ENCODE measurements around the gene TNPO2.
"Not testable (repeated sequence)": the region's sequence is repeated elsewhere in the genome, so short reads cannot be mapped to it uniquely, and the experiment has no call there.

The TNPO2 gene

DNA sequence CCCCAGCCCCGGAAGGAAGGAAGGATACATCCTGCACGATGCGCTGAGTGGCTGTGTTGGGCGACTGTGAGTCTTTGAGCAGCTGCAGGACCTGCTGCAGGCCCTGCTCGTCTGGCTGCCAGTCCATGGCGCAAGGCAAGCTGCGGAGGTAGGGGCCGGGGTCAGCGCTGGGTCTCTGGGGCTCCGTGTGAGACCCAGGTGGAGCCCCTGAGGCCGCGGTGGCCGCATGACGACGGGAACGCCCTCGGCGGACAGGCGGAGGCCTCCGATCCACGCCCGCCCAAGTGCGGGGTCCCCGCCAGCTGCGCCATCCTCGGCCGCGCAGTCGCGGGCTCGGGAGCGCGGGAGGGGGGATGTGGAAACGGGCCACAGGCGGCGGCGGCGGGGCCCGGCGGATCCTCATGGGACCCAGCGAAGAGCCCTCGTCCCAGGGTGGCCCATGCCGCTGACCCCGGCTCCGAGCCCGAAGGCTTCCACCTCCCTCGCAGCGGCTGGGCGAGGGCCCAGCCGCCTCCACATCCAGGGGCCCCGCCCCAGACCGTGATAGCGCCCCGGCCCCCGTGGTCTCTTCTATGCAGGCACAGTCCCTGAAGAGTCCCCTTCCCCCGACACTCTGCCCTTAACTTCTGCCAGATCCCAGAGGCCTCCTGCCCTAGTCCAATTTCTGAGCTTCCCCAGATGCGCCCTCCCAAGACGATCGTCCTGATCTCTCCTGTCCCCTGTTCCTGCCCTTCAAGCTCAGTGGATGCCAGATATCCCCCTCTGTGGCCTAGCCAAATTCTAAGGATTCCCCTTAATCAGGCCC lies 2.7 kb downstream of the TNPO2 start:
- TF ChIP-seq, protein P1, sequence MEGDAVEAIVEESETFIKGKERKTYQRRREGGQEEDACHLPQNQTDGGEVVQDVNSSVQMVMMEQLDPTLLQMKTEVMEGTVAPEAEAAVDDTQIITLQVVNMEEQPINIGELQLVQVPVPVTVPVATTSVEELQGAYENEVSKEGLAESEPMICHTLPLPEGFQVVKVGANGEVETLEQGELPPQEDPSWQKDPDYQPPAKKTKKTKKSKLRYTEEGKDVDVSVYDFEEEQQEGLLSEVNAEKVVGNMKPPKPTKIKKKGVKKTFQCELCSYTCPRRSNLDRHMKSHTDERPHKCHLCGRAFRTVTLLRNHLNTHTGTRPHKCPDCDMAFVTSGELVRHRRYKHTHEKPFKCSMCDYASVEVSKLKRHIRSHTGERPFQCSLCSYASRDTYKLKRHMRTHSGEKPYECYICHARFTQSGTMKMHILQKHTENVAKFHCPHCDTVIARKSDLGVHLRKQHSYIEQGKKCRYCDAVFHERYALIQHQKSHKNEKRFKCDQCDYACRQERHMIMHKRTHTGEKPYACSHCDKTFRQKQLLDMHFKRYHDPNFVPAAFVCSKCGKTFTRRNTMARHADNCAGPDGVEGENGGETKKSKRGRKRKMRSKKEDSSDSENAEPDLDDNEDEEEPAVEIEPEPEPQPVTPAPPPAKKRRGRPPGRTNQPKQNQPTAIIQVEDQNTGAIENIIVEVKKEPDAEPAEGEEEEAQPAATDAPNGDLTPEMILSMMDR (IDR thresholded peaks at IDR 0.05; ENCODE audit: low read depth, low read length, missing control alignments), result no peak
- no peak for DNase-seq (ENCODE audit: extremely low read depth, low read depth)
- peak overlapping the region; percentile 74 for H3K4me3 ChIP-seq (replicated peaks; ENCODE audit: low read depth, low read length)

DNA sequence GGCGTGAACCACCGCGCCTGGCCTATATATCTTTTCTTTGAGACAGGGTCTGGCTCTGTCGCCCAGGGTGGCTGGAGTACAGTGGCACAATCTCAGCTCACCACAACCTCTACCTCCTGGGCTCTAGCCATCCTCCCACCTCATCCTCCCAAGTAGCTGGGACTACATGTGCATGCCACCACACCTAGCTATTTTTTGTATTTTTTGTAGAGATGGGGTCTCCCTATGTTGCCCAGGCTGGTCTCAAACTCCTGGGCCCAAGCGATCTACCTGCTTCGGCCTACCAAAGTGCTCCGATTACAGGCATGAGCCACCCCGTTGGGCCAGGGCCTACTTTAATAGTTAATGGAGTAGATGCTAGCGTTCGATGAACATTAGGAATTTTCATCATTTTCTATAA lies 3.4 kb downstream of the TNPO2 start:
- H3K4me3 ChIP-seq (replicated peaks; ENCODE audit: low read depth, low read length), result peak overlapping the region; percentile 74
- TF ChIP-seq, protein P1 (IDR thresholded peaks at IDR 0.05; ENCODE audit: low read depth, low read length, missing control alignments), result no peak
- DNase-seq (ENCODE audit: extremely low read depth, low read depth), result no peak

DNA sequence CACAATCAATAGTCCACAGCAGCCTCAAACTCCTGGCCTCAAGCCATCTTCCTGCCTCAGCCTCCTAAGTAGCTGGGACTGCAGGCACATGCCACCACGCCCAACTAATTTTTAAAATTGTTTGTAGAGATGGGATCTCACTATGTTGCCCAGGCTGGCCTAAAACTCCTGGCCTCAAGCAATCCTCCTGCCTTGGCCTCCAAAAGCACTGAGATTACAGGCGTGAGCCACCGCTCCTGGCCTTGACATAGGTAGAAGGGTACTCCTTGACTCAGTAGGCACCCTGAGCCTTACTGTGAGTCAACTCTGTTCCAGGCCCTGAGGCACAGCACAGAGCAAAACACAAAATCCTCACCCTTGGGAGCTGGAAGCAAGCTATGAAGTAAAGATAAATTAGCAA lies 7.8 kb downstream of the TNPO2 start:
- no peak overlapping the region for H3K4me3 ChIP-seq (replicated peaks; ENCODE audit: low read depth, low read length)
- TF ChIP-seq, protein P1 (IDR thresholded peaks at IDR 0.05; ENCODE audit: low read depth, low read length, missing control alignments), result no peak

DNA sequence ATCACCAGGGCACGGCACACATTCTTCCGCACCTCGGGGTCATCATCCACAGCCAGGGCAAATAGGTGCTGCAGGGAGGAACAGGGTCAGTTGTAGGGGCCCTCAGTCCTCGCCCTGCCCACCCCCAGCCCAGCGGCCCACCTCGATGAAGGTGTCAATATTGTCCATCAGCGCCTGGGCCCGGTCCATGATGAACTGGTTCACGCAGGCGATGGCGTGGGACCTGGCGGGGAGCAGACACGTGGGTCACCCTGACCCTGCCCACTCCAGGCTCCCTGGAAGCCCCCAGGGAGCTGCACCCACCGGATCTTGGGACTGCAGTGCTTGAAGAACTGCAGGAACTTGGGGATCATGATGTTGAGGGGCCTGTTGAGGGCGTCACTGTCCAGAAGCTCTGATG lies 8.6 kb downstream of the TNPO2 start:
- H3K4me3 ChIP-seq (replicated peaks; ENCODE audit: low read depth, low read length), result no peak overlapping the region
- TF ChIP-seq, protein P1 (IDR thresholded peaks at IDR 0.05; ENCODE audit: low read depth, low read length, missing control alignments), result no peak
- DNase-seq (ENCODE audit: extremely low read depth, low read depth), result no peak

More for the DNA sequence above, 7.8 kb downstream of the TNPO2 start:
- no peak for DNase-seq (ENCODE audit: extremely low read depth, low read depth)

DNA sequence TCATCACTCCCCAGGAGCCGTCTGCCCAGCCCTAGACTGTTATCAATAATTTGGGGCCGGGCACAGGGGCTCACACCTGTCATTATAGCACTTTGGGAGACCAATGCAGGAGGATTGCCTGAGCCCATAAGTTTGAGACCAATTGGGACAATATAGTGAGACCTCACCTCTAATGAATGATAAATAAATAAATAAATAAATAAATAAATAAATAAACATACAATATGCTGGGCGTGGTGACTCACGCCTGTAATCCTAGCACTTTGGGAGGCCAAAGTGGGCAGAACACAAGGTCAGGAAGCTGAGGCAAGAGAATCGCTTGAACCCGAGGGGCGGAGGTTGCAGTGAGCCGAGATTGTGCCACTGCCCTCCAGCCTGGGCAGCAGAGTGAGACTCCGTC lies 10.4 kb downstream of the TNPO2 start:
- not testable (repeated sequence) for DNase-seq (ENCODE audit: extremely low read depth, low read depth); H3K4me3 ChIP-seq (replicated peaks; ENCODE audit: low read depth, low read length)

DNA sequence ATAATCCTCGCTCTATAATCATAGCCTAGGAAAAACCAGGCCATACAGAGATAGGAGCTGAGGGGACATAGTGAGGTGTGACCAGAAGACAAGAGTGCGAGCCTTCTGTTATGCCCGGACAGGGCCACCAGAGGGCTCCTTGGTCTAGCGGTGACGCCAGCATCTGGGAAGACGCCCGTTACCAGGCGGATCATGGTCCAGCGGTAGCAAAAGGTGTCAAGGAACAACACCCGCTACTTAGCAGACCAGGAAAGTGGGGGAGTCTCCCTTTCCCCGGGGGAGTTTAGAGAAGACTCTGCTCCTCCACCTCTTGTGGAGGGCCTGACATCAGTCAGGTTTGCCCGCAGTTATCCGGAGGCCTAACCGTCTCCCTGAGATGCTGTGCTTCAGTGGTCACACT lies 11.7 kb downstream of the TNPO2 start:
- DNase-seq (ENCODE audit: extremely low read depth, low read depth); H3K4me3 ChIP-seq (replicated peaks; ENCODE audit: low read depth, low read length): not testable (repeated sequence)

DNA sequence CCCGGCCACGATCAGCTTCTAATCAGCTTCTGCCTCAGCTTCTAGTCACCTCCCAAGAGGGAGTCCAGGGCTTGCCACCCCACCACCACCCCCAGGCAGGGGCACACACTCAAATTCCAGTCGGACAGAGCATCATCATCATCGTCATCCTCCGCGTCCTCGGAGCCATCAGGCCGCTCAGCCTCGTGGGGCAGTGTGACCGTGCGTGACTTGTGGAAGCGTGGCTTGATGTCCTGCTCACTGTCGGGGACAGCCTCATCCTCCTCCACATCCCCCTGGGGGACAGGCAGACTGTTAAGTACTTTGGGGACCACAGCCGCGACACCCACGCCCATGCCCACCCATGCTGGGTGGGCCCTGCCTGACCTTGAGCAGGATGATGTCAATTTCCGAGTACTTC lies 12.5 kb downstream of the TNPO2 start:
- H3K4me3 ChIP-seq (replicated peaks; ENCODE audit: low read depth, low read length), result no peak overlapping the region
- TF ChIP-seq, protein P1 (IDR thresholded peaks at IDR 0.05; ENCODE audit: low read depth, low read length, missing control alignments), result no peak
- no peak for DNase-seq (ENCODE audit: extremely low read depth, low read depth)

DNA sequence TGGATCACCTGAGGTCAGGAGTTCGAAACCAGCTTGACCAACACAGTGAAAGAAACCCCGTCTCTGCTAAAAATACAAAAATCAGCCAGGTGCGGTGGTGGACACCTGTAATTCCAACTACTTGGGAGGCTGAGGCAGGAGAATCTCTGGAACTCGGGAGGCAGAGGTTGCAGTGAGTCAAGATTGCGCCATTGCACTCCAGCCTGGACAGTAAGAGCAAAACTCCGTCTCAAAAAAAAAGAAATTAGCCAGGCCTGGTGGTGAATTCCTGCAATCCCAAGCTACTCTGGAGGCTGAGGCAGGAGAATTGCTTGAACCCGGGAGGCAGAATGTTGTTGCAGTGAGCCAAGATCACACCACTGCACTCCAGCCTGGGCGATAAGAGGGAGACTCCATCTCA lies 15.1 kb downstream of the TNPO2 start:
- no peak for DNase-seq (ENCODE audit: extremely low read depth, low read depth)
- TF ChIP-seq, protein P1 (IDR thresholded peaks at IDR 0.05; ENCODE audit: low read depth, low read length, missing control alignments), result no peak
- no peak overlapping the region for H3K4me3 ChIP-seq (replicated peaks; ENCODE audit: low read depth, low read length)
